Measurements from ENCODE around the gene CT45A3. TPM values are rescaled to one million over a fixed set of nuclear protein-coding genes. Genes with fewer than 3 reads are reported as not detected.

The CT45A3 gene
- not detected in 2 replicates for polyA plus RNA-seq

GRCh38 chrX:135768091-135768490 is at the start of gene CT45A3:
TSS of gene CT45A3 (minus strand) at chrX:135768191. CDS start at chrX:135764444, 3,747 bp downstream.

GRCh38 chrX:135802687-135803086 is 34.7 kb upstream of the CT45A3 start, which contains the start of gene CT45A6:
TSS of gene CT45A6 (minus strand) at chrX:135802787. CDS start at chrX:135798993, 3,794 bp downstream.

DNA sequence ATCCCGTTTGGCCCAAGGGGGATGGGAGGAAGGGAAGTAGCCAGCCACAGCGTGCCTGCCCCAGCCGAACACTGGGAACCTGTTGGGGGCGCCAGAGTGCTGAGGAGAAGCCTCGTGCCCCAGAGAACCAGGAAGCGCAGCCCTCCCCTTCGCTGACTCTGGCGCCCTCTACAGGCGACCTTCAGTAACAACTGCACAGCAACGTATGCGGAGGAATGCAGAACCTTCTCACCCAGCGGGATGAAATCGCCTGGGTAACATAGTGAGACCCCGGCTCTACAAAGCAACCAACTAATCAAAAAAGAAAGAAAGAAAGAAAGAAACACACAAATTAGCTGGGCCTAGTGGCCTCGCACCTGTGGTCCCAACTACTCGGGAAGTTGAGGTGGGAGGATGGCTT is 17.4 kb upstream of the CT45A3 start, which contains the start of gene CT45A5:
CT45A5 (minus strand) TSS at position 101 of the 400 bp plus-strand sequence. CDS start 3,774 bp downstream, outside the sequence.

DNA sequence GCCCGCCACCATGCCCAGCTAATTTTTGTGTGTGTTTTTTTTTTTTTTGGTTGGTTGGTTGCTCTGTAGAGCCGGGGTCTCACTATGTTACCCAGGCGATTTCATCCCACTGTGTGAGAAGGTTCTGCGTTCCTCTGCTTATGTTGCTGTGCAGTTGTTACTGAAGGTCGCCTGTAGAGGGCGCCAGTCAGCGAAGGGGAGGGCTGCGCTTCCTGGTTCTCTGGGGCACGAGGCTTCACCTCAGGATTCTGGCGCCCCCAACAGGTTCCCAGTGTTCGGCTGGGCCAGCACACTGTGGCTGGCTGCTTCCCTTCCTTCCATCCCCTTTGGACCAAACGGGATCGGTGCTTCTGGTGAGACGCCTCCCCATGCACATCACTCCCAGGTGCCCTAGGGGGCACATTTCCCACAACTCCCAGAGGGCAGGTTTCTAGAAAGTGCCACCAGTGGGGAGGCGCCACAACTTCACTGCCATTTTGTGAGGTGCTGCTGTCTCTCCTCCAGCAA is 54.8 kb downstream of the CT45A3 start, which contains the start of gene CT45A1:
CT45A1 (plus strand) TSS at position 457 of the 507 bp plus-strand sequence. CDS start 5,302 bp downstream, outside the sequence.

Other genes starting within 250 kb of the CT45A3 start
- 4.0 and 8.4 TPM in 2 replicates for gene INTS6L, start 247.5 kb downstream of the CT45A3 start, polyA plus RNA-seq
- gene CT45A1, start 54.6 kb downstream of the CT45A3 start, polyA plus RNA-seq = not detected in 2 replicates
- gene CT45A5, start 17.3 kb upstream of the CT45A3 start, polyA plus RNA-seq = 0.94 TPM in 1 of 2 replicates, not detected in the other
- not detected in 2 replicates for gene CT45A6, start 34.6 kb upstream of the CT45A3 start, polyA plus RNA-seq
- gene CT45A2, start 51.8 kb upstream of the CT45A3 start, polyA plus RNA-seq = not detected in 2 replicates
- not detected in 2 replicates for gene CT45A7, start 69.1 kb upstream of the CT45A3 start, polyA plus RNA-seq
- not detected in 2 replicates for gene CT45A8, start 86.3 kb upstream of the CT45A3 start, polyA plus RNA-seq
- gene CT45A9, start 103.6 kb upstream of the CT45A3 start, polyA plus RNA-seq = not detected in 2 replicates
- not detected in 2 replicates for gene CT45A10, start 125.3 kb upstream of the CT45A3 start, polyA plus RNA-seq
- gene SAGE1, start 125.5 kb upstream of the CT45A3 start, polyA plus RNA-seq = not detected in 2 replicates
- gene MMGT1, start 205.8 kb upstream of the CT45A3 start, polyA plus RNA-seq = 41.5 and 59.8 TPM in 2 replicates
- 45.9 and 51.0 TPM in 2 replicates for gene SLC9A6, start 217.2 kb upstream of the CT45A3 start, polyA plus RNA-seq

Data from Purkinje cell (primary cell).